Measurements from ENCODE around the gene SLC25A21.

DNA sequence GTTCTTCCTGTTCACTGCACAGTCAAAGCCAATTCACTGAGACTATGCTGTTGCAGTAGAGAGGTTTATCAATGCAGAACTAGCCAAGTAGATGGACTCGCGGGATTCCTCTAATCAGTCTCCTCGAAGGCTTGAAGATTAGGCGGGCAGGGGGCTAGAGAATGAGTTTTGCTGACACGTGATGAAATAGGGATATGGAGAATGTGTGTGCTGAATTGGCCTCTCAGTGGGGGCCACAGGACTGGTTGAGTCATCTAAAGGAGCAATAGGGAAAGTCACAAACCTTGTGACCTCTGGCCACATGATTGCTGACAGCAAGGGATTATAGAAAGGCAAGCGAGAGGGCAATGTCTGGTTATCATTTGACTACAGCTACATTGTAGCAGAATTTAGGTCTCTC, 38.0 kb upstream of the SLC25A21 start:
- no peak for TF ChIP-seq POLR2AphosphoS5 (IDR thresholded peaks at IDR 0.05; ENCODE audit: low read depth, low read length)
- TF ChIP-seq, protein P1, sequence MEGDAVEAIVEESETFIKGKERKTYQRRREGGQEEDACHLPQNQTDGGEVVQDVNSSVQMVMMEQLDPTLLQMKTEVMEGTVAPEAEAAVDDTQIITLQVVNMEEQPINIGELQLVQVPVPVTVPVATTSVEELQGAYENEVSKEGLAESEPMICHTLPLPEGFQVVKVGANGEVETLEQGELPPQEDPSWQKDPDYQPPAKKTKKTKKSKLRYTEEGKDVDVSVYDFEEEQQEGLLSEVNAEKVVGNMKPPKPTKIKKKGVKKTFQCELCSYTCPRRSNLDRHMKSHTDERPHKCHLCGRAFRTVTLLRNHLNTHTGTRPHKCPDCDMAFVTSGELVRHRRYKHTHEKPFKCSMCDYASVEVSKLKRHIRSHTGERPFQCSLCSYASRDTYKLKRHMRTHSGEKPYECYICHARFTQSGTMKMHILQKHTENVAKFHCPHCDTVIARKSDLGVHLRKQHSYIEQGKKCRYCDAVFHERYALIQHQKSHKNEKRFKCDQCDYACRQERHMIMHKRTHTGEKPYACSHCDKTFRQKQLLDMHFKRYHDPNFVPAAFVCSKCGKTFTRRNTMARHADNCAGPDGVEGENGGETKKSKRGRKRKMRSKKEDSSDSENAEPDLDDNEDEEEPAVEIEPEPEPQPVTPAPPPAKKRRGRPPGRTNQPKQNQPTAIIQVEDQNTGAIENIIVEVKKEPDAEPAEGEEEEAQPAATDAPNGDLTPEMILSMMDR (IDR thresholded peaks at IDR 0.05) = no peak
- TF ChIP-seq, protein P2, sequence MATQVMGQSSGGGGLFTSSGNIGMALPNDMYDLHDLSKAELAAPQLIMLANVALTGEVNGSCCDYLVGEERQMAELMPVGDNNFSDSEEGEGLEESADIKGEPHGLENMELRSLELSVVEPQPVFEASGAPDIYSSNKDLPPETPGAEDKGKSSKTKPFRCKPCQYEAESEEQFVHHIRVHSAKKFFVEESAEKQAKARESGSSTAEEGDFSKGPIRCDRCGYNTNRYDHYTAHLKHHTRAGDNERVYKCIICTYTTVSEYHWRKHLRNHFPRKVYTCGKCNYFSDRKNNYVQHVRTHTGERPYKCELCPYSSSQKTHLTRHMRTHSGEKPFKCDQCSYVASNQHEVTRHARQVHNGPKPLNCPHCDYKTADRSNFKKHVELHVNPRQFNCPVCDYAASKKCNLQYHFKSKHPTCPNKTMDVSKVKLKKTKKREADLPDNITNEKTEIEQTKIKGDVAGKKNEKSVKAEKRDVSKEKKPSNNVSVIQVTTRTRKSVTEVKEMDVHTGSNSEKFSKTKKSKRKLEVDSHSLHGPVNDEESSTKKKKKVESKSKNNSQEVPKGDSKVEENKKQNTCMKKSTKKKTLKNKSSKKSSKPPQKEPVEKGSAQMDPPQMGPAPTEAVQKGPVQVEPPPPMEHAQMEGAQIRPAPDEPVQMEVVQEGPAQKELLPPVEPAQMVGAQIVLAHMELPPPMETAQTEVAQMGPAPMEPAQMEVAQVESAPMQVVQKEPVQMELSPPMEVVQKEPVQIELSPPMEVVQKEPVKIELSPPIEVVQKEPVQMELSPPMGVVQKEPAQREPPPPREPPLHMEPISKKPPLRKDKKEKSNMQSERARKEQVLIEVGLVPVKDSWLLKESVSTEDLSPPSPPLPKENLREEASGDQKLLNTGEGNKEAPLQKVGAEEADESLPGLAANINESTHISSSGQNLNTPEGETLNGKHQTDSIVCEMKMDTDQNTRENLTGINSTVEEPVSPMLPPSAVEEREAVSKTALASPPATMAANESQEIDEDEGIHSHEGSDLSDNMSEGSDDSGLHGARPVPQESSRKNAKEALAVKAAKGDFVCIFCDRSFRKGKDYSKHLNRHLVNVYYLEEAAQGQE (IDR thresholded peaks at IDR 0.05; ENCODE audit: insufficient read depth in 1 of 2, low read depth in 2 of 2, low read length in 1 of 2) = no peak
- no peak for TF ChIP-seq SIN3A (IDR thresholded peaks at IDR 0.05; ENCODE audit: borderline replicate concordance, insufficient read depth, low read depth, low read length)
